ENCODE measurements around the gene TUBGCP4.

TUBGCP4 gene

GRCh38 chr15:43346305-43346704, 24.6 kb upstream of the TUBGCP4 start:
- no peak for TF ChIP-seq CTCF (IDR thresholded peaks at IDR 0.05; ENCODE audit: control insufficient read depth, insufficient read depth, low read depth, low read length, missing control alignments)
- no peak for DNase-seq (ENCODE audit: low read depth)
- H3K4me3 ChIP-seq (ENCODE audit: control insufficient read depth, low read depth, low read length) = no peak overlapping the region

GRCh38 chr15:43347114-43347513, 23.8 kb upstream of the TUBGCP4 start:
- H3K4me3 ChIP-seq (ENCODE audit: control insufficient read depth, low read depth, low read length) = no peak overlapping the region
- no peak for DNase-seq (ENCODE audit: low read depth)
- no peak for TF ChIP-seq CTCF (IDR thresholded peaks at IDR 0.05; ENCODE audit: control insufficient read depth, insufficient read depth, low read depth, low read length, missing control alignments)

DNA sequence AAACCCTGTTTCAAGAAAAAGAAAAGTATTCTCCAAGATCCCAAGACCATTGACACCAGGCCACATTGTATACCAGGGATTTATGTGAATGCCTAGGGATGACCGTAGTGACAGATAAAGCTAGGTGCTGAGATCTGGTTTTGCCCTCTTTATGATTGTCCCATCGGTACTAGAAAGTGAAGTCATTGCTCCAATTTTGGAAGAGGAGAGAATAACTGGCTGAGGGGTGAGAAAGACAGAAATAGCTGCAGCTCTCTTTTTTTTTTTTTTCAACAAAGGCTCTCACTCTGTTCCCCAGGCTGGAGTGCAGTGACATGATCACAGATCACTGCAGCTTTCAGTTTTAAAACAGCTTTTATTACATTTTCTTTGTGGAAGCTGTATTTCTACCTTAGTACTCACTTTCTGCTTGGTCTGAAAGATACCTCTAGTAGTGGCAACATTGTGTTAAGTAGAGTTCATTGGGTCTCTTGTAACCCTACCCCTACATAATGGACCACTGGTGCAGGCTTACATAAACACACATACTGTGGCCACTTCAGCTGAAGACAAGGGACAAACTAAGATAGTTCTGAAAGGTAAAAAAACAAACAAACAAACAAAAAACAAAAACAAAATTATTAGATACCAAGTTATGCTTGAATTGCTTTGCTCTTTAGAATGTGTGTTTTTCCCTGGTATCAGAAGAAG, 18.1 kb upstream of the TUBGCP4 start:
- no peak for DNase-seq (ENCODE audit: low read depth)
- TF ChIP-seq CTCF (IDR thresholded peaks at IDR 0.05; ENCODE audit: control insufficient read depth, insufficient read depth, low read depth, low read length, missing control alignments) = no peak
- H3K4me3 ChIP-seq (ENCODE audit: control insufficient read depth, low read depth, low read length) = no peak overlapping the region

- no peak for DNase-seq (ENCODE audit: low read depth)
- H3K4me3 ChIP-seq (ENCODE audit: control insufficient read depth, low read depth, low read length) = no peak overlapping the region
- TF ChIP-seq CTCF (IDR thresholded peaks at IDR 0.05; ENCODE audit: control insufficient read depth, insufficient read depth, low read depth, low read length, missing control alignments) = no peak
Observed at GRCh38 chr15:43360821-43361220, 10.1 kb upstream of the TUBGCP4 start.

- TF ChIP-seq CTCF (IDR thresholded peaks at IDR 0.05; ENCODE audit: control insufficient read depth, insufficient read depth, low read depth, low read length, missing control alignments) = no peak
- no peak for DNase-seq (ENCODE audit: low read depth)
- no peak overlapping the region for H3K4me3 ChIP-seq (ENCODE audit: control insufficient read depth, low read depth, low read length)
Observed at GRCh38 chr15:43361313-43361903, 9.5 kb upstream of the TUBGCP4 start.

GRCh38 chr15:43370310-43370974, 459 bp upstream of the TUBGCP4 start:
- DNase-seq (ENCODE audit: low read depth) = no peak
- TF ChIP-seq CTCF (IDR thresholded peaks at IDR 0.05; ENCODE audit: control insufficient read depth, insufficient read depth, low read depth, low read length, missing control alignments) = no peak

More at GRCh38 chr15:43370310-43370974, 459 bp upstream of the TUBGCP4 start:
- H3K4me3 ChIP-seq (ENCODE audit: control insufficient read depth, low read depth, low read length) = peak overlapping the region; percentile 73

Data from AG09309 (cell line).